NOMO-1 (cell line): ENCODE data around the gene SHISAL1.

ENCODE experiments used
- DNase-seq, 2 experiments: peaks; one replicate each; lab custom pipeline; 2025; ENCODE audit not compliant: unreplicated experiment in 2 of 2; lab: John Stamatoyannopoulos, UW

Gene SHISAL1

GRCh38 chr22:44213489-44214043 is 99.2 kb downstream of the SHISAL1 start:
- DNase-seq, result no peak

GRCh38 chr22:44212936-44213335 is 99.8 kb downstream of the SHISAL1 start:
- no peak for DNase-seq

GRCh38 chr22:44211946-44212930 is 100.5 kb downstream of the SHISAL1 start:
- no peak for DNase-seq

GRCh38 chr22:44211256-44211945 is 101.3 kb downstream of the SHISAL1 start:
- DNase-seq, result no peak

DNA sequence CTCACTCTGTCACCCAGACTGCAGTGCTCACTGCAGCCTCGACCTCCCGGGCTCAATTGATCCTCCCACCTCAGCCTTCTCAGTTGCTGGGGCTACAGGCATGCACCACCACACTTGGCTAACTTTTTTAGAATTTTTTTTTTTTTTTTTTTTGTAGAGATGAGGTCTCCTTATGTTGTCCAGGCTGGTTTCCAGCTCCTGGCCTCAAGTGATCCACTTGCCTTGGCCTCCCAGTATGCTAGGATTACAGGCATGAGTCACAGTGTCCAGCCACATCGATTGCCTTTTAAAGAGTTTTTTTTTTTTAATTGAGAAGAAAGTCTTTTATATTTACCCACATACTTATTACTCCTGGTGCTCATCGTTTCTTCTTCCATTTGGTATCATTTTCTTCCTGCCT is 102.0 kb downstream of the SHISAL1 start:
- DNase-seq, result no peak

DNA sequence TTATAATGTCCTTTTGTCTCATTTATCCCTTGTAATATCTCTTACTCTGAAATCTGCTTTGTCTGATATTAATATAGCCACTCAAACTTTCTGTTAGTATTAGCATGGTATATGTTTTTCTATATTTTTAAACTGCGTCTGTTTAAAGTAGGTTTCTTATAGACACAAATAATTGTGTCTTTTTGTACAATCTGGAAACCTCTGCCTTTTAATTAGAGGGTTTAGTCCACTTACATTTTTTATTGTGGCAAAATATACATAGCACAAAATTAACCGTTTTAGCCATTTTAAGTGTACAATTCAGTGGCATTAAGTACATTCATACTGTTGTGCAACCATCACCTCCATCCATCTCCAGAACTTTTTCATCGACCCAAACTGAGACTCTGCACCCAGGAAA is 103.4 kb downstream of the SHISAL1 start:
- no peak for DNase-seq

DNA sequence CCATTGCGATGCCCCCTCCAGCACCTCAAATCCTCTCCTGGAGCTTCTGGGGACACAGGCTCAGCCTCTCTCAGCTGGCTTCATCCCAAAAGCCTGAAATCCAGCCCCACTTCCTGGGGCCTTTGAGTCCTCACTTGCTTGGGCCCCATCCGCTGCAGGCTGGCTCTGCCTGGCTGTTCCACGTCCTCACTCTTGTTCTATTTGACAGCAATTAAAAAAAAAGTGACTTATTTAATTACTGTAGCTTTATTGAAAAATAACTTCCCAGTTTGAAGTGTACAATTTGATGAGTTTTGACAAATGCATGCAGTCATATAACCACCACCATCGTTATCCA is 104.8 kb downstream of the SHISAL1 start:
- DNase-seq, result no peak

- DNase-seq, result no peak
Observed at GRCh38 chr22:44207173-44207980, 105.4 kb downstream of the SHISAL1 start.

DNA sequence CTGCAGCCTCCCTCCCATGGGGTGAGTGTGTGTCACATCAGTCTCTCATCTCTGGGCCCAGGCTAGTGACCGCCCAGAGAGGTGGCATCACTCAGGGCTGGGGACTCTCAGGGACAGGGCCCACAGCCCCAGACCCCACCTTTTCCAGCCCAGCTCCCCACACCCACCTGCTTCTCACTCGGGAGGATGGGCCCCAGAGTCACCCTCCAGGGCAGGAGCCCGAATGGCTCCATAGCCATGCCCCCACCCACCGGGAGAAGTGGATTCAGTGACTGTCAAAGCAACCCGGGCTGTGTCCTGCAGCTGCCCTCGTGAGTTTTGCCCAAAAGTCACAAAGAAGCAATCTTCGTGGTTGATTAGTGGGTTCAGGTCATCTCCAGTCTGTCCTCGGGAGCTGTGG is 106.1 kb downstream of the SHISAL1 start:
- no peak for DNase-seq

GRCh38 chr22:44206330-44206645 is 106.5 kb downstream of the SHISAL1 start:
- DNase-seq, result no peak

GRCh38 chr22:44205516-44206329 is 107.0 kb downstream of the SHISAL1 start:
- DNase-seq, result no peak

- DNase-seq, result no peak
Observed at GRCh38 chr22:44204739-44205515, 107.8 kb downstream of the SHISAL1 start.

- DNase-seq, result no peak
Observed at GRCh38 chr22:44203203-44203602, 109.5 kb downstream of the SHISAL1 start.

GRCh38 chr22:44202261-44202789 is 110.4 kb downstream of the SHISAL1 start:
- DNase-seq, result no peak

DNA sequence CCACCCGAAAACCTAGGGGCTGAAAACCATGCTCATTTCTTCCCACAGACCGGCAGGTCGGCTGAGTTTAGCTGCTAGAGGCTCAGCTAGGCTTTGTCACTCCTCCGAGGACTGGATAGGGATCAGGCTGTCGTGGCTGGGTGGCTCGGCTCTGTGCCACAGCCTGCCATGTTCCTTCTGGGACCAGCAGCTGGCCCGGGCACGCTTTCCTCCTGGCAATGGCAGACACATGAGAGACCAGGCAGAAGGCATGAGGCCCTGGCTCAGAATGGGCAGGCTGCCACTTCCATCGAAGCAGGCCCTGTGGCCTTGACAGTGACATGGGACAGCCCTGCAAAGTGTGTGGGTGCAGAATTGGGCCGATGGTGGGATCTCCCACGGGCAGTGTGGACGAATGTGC is 111.1 kb downstream of the SHISAL1 start:
- DNase-seq, result no peak

DNA sequence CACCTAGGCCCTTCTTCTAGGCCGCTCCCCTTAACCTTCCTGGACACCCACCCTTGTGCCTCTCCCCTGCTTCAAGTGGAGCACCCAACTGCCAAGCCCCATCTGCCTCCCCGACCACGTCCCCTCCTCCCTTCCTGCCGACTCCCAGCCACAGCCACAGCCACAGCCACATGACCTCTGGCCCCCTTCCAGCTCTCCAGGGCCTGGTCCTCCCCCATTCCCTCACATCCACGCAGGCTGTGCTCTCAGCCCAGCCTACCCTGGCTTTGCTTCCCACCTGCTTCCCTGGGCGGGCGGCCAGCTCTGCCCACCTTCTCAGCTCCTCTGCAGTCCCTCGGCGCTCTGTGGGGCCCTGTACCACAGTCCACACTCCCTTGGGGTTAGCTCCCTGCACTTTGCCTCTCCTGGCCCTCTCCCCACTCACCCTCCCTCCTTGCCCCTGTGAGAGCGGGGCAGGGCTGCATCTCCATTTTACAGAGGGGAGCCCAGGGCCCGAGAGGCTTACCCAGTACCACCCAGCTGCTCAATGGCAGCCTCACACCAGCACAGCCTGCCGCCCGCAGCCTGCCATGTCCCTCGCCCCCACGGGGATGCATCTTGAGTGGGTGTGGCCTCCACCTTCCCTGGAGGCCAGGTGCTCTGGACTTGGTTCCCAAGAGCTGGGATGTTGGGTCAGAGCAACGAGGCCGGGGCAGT is 111.7 kb downstream of the SHISAL1 start:
- DNase-seq, result no peak

GRCh38 chr22:44200451-44200850 is 112.3 kb downstream of the SHISAL1 start:
- DNase-seq, result no peak

GRCh38 chr22:44199866-44200265 is 112.9 kb downstream of the SHISAL1 start:
- DNase-seq, result no peak

DNA sequence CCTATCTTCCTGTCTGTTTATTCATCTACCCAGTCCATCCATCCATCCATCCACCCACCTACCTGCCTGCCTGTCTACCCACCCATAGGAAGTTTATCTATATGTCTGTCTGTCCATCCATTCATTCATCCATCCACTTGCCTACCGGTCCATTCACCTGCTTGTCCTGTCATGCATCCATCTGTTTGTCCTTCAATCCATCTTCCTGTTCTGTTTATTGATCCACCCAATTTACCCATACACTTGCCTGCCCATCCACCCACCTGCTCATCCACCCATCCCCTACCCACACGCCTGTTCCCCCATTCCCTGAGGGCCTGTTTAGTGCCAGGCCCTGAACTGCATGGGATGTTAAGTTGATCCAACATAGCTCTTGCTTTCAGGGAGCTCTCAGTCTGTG is 113.6 kb downstream of the SHISAL1 start:
- DNase-seq, result no peak
